Naive thymus-derived CD4-positive, alpha-beta T cell (primary cell): ENCODE measurements around the gene UTS2. TPM values are rescaled to one million over a fixed set of nuclear protein-coding genes. Genes with fewer than 3 reads are reported as not detected.

Experiments
- ATAC-seq: fragments of 150-1000 bp; cut with Tn5 transposase; 2 replicates; pipeline ENCODE4 v1.10.0; 2021; ENCODE audit warnings: mild to moderate bottlenecking, moderate library complexity
- CTCF ChIA-PET: fragments of 350-600 bp; sonication (Branson Sonifier 250); formaldehyde crosslinking; loops from one replicate; lab custom pipeline; 2021; ENCODE audit warnings: antibody characterized with exemption; lab: Charles Lee
- POLR2A ChIA-PET: fragments of 350-600 bp; sonication (Branson Sonifier 250); formaldehyde crosslinking; loops from one replicate; lab custom pipeline; 2021; ENCODE audit warnings: antibody characterized with exemption, inconsistent platforms; lab: Charles Lee
- DNase-seq, 9 donors: peaks; one replicate each; pipeline versions ENCODE4 v3.0.0 to v3.0.0-alpha.2; 2020 to 2022; ENCODE audit warnings: mixed read lengths in 1 of 9
- H3K27ac ChIP-seq: one replicate; pipeline ENCODE4 v1.7.0; 2013; ENCODE audit warnings: mild to moderate bottlenecking, low read depth, low read length, moderate library complexity
- H3K27me3 ChIP-seq, 2 donors: one replicate each; pipeline ENCODE4 v1.7.0; 2013; ENCODE audit warnings: low read length in 2 of 2, mild to moderate bottlenecking in 2 of 2, moderate library complexity in 2 of 2; ENCODE audit not compliant: control insufficient read depth in 2 of 2, insufficient read depth in 2 of 2
- H3K36me3 ChIP-seq, 3 experiments: 1 replicate in 2 of 3; 2 replicates in 1 of 3; pipeline ENCODE4 v1.7.0; 2013; ENCODE audit warnings: low read length in 3 of 3, mild to moderate bottlenecking in 3 of 3, moderate library complexity in 1 of 3; ENCODE audit not compliant: insufficient read depth in 3 of 3, control insufficient read depth in 2 of 3
- H3K4me1 ChIP-seq, 2 donors: one replicate each; pipeline ENCODE4 v1.7.0; 2013; ENCODE audit warnings: low read length in 2 of 2, mild to moderate bottlenecking in 2 of 2, moderate library complexity in 1 of 2; ENCODE audit not compliant: control insufficient read depth in 2 of 2, insufficient read depth in 2 of 2
- H3K4me3 ChIP-seq: 2 replicates; pipeline ENCODE4 v1.7.0; 2013; ENCODE audit warnings: mild to moderate bottlenecking, low read length
- H3K9me3 ChIP-seq, 3 experiments: 1 replicate in 2 of 3; 2 replicates in 1 of 3; pipeline ENCODE4 v1.7.0; 2013; ENCODE audit warnings: low read length in 3 of 3; ENCODE audit not compliant: control insufficient read depth in 2 of 3
- H3K27ac Mint-ChIP-seq, 9 donors: one replicate each; pipeline ENCODE4 v1.8.0; 2020 to 2022; ENCODE audit warnings: mixed read lengths in 9 of 9, mild to moderate bottlenecking in 8 of 9, moderate library complexity in 5 of 9, inconsistent platforms in 2 of 9
- H3K27me3 Mint-ChIP-seq, 5 donors: one replicate each; pipeline ENCODE4 v1.8.0; 2021 to 2022; ENCODE audit warnings: mixed read lengths in 5 of 5, mild to moderate bottlenecking in 1 of 5
- H3K36me3 Mint-ChIP-seq, 5 donors: one replicate each; pipeline ENCODE4 v1.8.0; 2020 to 2022; ENCODE audit warnings: mixed read lengths in 5 of 5, mild to moderate bottlenecking in 3 of 5, inconsistent platforms in 1 of 5
- H3K4me1 Mint-ChIP-seq, 7 donors: one replicate each; pipeline ENCODE4 v1.8.0; 2020 to 2022; ENCODE audit warnings: mixed read lengths in 7 of 7, mild to moderate bottlenecking in 3 of 7, inconsistent platforms in 1 of 7
- H3K4me3 Mint-ChIP-seq, 10 donors: one replicate each; pipeline ENCODE4 v1.8.0; 2020 to 2022; ENCODE audit warnings: mild to moderate bottlenecking in 10 of 10, mixed read lengths in 10 of 10, moderate library complexity in 6 of 10, inconsistent platforms in 2 of 10
- H3K9me3 Mint-ChIP-seq, 11 donors: one replicate each; pipeline ENCODE4 v1.8.0; 2020 to 2022; ENCODE audit warnings: mixed read lengths in 11 of 11, mild to moderate bottlenecking in 4 of 11, inconsistent platforms in 1 of 11, moderate library complexity in 1 of 11
- intact Hi-C, 2 donors: fragments of 100-400 bp; cut with micrococcal nuclease; formaldehyde crosslinking; loops; one replicate each; pipeline ENCODE4 v1.15.1; 2023
- polyA plus RNA-seq, 2 donors: library from polyadenylated mRNA; unstranded; fragments of 300-500 nt; fragmentation: Illumina TruSeq; gene quantifications; one replicate each; pipeline ENCODE4 v1.2.3, GENCODE V29; 2021
- total RNA-seq, 6 experiments: library from RNA in 5 of 6; stranded (reverse) in 5 of 6; gene quantifications; 1 replicate in 5 of 6; 2 replicates in 1 of 6; pipeline ENCODE4 v1.2.3 and lab custom pipeline; 2021 to 2026

UTS2 gene
- total and polyA plus RNA-seq, 7 experiments from 2014 or later: 0.39 TPM; not detected in 6

GRCh38 chr1:7826363-7826762 lies 26.5 kb downstream of the UTS2 start:
- H3K4me3 ChIP-seq: no peak overlapping the region
- no peaks in the 10 kb centered on the region for H3K9me3 ChIP-seq
- peak overlapping the region in 9 of 10 donors; percentile 31 to 97 (median 84) for H3K4me3 Mint-ChIP-seq
- H3K36me3 ChIP-seq: peaks cover 0 to 21% (median 0%) of the 10 kb centered on the region in 3 experiments
- no peaks in the 10 kb centered on the region for H3K4me1 ChIP-seq
- ChIA-PET CTCF (no interaction called here), POLR2A (no interaction called here)
- peaks cover 0 to 9% (median 0%) of the 10 kb centered on the region in 7 donors for H3K4me1 Mint-ChIP-seq
- H3K27ac Mint-ChIP-seq: peak overlapping the region in 3 of 9 donors; percentile 81 to 90 (median 86)
- intact Hi-C loops: no loop called here
- no peak overlapping the region for H3K27ac ChIP-seq
- peaks cover 2 to 43% (median 27%) of the 10 kb centered on the region in 5 donors for H3K36me3 Mint-ChIP-seq
- DNase-seq: no peak
- no peak for ATAC-seq
- H3K27me3 ChIP-seq: no peaks in the 10 kb centered on the region
- no peaks in the 10 kb centered on the region for H3K27me3 Mint-ChIP-seq
- H3K9me3 Mint-ChIP-seq: no peaks in the 10 kb centered on the region

GRCh38 chr1:7824701-7825100 lies 28.2 kb downstream of the UTS2 start:
- Histone ChIP-seq H3K4me3 (no peak overlapping the region), H3K36me3 (peaks cover 0 to 19% (median 0%) of the 10 kb centered on the region in 3 experiments), H3K27me3 (no peaks in the 10 kb centered on the region), H3K27ac (no peak overlapping the region), H3K4me1 (no peaks in the 10 kb centered on the region), H3K9me3 (no peaks in the 10 kb centered on the region)
- Mint-ChIP-seq H3K27me3 (no peaks in the 10 kb centered on the region), H3K4me1 (peaks cover 0 to 9% (median 0%) of the 10 kb centered on the region in 7 donors), H3K4me3 (no peak overlapping the region), H3K9me3 (no peaks in the 10 kb centered on the region), H3K27ac (no peak overlapping the region), H3K36me3 (peaks cover 2 to 49% (median 36%) of the 10 kb centered on the region in 5 donors)
- intact Hi-C loops: no loop called here
- ChIA-PET POLR2A (no interaction called here), CTCF (no interaction called here)
- no peak for DNase-seq
- ATAC-seq: no peak

- no peak for DNase-seq
- no peaks in the 10 kb centered on the region for H3K4me1 ChIP-seq
- Mint-ChIP-seq H3K4me3 (no peak overlapping the region), H3K4me1 (peaks cover 0 to 3% (median 0%) of the 10 kb centered on the region in 7 donors), H3K36me3 (peaks cover 0 to 40% (median 32%) of the 10 kb centered on the region in 5 donors), H3K27ac (no peak overlapping the region), H3K9me3 (no peaks in the 10 kb centered on the region), H3K27me3 (no peaks in the 10 kb centered on the region)
- H3K27ac ChIP-seq: no peak overlapping the region
- ChIA-PET POLR2A (no interaction called here), CTCF (no interaction called here)
- intact Hi-C loops: no loop called here
- no peak overlapping the region for H3K4me3 ChIP-seq
- no peaks in the 10 kb centered on the region for H3K27me3 ChIP-seq
- H3K9me3 ChIP-seq: no peaks in the 10 kb centered on the region
- ATAC-seq: no peak
- H3K36me3 ChIP-seq: peaks cover 0 to 18% (median 0%) of the 10 kb centered on the region in 3 experiments
Observed at GRCh38 chr1:7821282-7821681, 31.6 kb downstream of the UTS2 start.

- peaks cover 0 to 10% (median 0%) of the 10 kb centered on the region in 3 experiments for H3K9me3 ChIP-seq
- no peaks in the 10 kb centered on the region for H3K4me1 ChIP-seq
- Mint-ChIP-seq H3K4me3 (no peak overlapping the region), H3K4me1 (no peaks in the 10 kb centered on the region), H3K9me3 (peaks cover 8 to 24% (median 15%) of the 10 kb centered on the region in 11 donors), H3K27me3 (no peaks in the 10 kb centered on the region), H3K36me3 (peaks cover 14 to 52% (median 36%) of the 10 kb centered on the region in 5 donors), H3K27ac (no peak overlapping the region)
- H3K36me3 ChIP-seq: peaks cover 0 to 27% (median 0%) of the 10 kb centered on the region in 3 experiments
- DNase-seq (no peak), ATAC-seq (no peak)
- ChIA-PET POLR2A (no interaction called here), CTCF (no interaction called here)
- intact Hi-C loops: no loop called here
- H3K27me3 ChIP-seq: no peaks in the 10 kb centered on the region
- H3K27ac ChIP-seq: no peak overlapping the region
- H3K4me3 ChIP-seq: no peak overlapping the region
Observed at GRCh38 chr1:7813677-7814373, 39.0 kb downstream of the UTS2 start.

GRCh38 chr1:7811476-7811875 lies 41.4 kb downstream of the UTS2 start:
- peaks cover 0 to 27% (median 0%) of the 10 kb centered on the region in 3 experiments for H3K36me3 ChIP-seq
- ChIA-PET POLR2A (no interaction called here), CTCF (no interaction called here)
- H3K4me3 ChIP-seq: no peak overlapping the region
- H3K4me1 ChIP-seq: no peaks in the 10 kb centered on the region
- Mint-ChIP-seq H3K9me3 (peaks cover 8 to 24% (median 15%) of the 10 kb centered on the region in 11 donors), H3K36me3 (peaks cover 14 to 55% (median 36%) of the 10 kb centered on the region in 5 donors), H3K4me3 (no peak overlapping the region), H3K27me3 (no peaks in the 10 kb centered on the region), H3K4me1 (no peaks in the 10 kb centered on the region), H3K27ac (no peak overlapping the region)
- intact Hi-C loops: no loop called here
- H3K27ac ChIP-seq: no peak overlapping the region
- DNase-seq: no peak
- H3K9me3 ChIP-seq: peaks cover 0 to 10% (median 0%) of the 10 kb centered on the region in 3 experiments
- no peaks in the 10 kb centered on the region for H3K27me3 ChIP-seq
- ATAC-seq: no peak

- intact Hi-C loops: no loop called here
- Histone ChIP-seq H3K9me3 (peaks cover 0 to 10% (median 0%) of the 10 kb centered on the region in 3 experiments), H3K27ac (no peak overlapping the region), H3K27me3 (no peaks in the 10 kb centered on the region), H3K4me1 (no peaks in the 10 kb centered on the region), H3K36me3 (peaks cover 0 to 30% (median 0%) of the 10 kb centered on the region in 3 experiments), H3K4me3 (no peak overlapping the region)
- CTCF ChIA-PET: no interaction called here
- ATAC-seq (peak; percentile 56), DNase-seq (no peak)
- Mint-ChIP-seq H3K27ac (no peak overlapping the region), H3K4me1 (no peaks in the 10 kb centered on the region), H3K27me3 (no peaks in the 10 kb centered on the region), H3K36me3 (peaks cover 14 to 62% (median 36%) of the 10 kb centered on the region in 5 donors), H3K4me3 (no peak overlapping the region), H3K9me3 (peaks cover 8 to 24% (median 15%) of the 10 kb centered on the region in 11 donors)
- POLR2A ChIA-PET: no interaction called here
Observed at GRCh38 chr1:7810395-7810794, 42.5 kb downstream of the UTS2 start.
